HCEC 1CT (cell line): ENCODE data around the gene HS1BP3.

ENCODE experiments used
- DNase-seq: peaks from one replicate; pipeline ENCODE4 v3.0.0-alpha.2; 2017

HS1BP3 gene

DNA sequence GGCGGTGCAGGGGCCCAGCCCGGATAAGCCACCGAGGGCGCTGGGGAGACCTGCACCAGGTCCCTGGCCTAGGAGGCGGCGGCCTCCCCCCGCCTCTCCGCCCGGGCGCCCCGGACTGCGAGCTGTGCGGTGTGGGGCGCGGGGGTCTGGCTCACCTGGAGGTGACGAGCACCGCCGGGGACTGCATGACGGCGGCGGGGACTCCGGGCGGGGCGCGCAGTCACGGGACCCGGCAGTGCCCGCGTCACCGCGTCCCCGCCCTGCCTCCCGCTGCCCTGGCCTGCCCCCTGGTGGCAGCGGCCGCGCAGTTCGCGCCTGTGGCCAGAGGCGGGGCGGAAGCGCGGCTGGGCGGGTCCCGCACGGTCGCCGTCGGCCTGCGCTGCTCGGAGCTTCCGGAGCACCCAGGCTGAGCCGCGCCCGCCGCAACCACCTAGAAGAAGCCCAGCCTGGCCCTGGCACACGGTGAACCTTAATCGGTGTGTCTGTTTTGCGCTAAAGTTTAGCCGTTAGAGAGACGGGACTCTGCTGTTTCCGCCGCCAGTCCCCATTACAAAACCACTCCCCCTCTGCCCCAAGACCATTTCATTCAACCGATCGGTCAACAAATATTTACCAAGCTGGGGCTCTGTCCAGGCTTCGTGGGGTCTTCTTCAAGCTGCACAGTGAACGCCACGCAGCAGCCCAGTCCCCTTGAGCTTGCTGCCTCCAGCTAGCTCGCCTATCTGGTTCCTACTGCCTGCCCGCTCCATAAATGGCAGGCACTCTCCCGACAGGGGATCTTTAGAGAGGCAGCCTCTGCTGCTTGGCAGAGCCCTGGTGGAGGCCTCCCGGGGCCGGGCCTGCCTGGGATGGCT, at the start of gene HS1BP3:
Gene HS1BP3 (minus strand): TSS at position 222 of the 854 bp plus-strand sequence. CDS start 35 bp downstream, at position 187.
- DNase-seq, result peak; percentile 75

DNA sequence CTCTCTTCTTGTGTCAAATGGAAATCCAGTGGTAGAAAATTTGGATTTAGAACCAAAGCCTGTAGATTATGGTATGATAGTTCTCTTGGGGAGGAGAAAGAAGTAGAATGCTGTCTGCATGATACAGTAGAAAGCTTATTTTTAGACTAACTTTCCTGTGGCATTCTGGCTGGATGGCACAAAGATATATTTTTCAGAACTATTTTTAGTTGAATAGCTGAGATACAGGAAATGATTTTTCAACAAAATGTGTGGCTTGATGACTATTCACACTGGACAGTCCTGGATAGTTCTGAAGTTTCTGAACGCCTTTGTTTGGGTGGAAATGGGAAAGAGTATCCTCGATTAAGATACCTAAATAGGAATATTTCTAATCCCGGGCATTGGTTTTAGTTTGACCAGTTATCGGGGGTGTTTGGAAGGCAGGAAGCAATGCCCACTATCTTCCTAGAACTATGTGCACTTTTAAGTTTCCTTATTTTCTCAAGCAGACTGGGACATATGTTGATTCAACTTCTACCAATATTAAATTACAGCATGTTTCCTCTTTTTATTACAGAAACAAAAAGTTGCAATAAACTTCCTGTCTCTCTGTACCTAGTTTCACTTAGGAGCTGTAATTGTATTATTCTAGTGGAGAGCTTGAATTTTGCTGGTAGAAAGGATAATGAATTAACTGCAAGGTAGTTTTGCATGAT, 48.2 kb upstream of the HS1BP3 start:
- DNase-seq, result no peak

DNA sequence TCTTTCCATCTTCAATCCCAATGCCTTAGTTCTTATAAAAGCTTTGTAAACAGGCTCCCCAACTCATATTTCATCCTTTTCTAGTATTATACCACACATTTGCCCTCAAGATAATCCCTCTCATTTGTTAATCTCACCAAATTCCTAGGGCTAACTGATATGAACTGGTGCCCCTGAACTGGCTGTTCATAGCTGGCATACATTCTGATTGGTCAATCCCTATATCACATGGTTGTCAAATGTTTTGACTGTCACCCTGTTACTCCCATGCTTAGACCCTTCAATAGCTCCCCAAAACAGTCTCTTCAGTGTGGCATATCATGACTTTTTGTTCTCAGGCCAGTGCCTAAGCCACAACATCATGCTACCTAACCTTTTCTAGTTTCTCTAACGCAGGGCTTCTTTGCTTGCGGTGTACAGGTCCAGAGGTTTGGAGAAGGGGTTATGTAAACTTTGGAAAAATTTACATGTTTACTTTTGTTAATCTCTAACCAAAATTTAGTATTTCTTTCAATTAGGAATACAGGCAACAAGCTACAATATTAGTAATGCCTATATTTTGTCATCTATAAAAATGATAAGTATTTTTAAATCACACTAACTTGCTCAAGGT, 46.5 kb upstream of the HS1BP3 start:
- DNase-seq, result no peak

DNA sequence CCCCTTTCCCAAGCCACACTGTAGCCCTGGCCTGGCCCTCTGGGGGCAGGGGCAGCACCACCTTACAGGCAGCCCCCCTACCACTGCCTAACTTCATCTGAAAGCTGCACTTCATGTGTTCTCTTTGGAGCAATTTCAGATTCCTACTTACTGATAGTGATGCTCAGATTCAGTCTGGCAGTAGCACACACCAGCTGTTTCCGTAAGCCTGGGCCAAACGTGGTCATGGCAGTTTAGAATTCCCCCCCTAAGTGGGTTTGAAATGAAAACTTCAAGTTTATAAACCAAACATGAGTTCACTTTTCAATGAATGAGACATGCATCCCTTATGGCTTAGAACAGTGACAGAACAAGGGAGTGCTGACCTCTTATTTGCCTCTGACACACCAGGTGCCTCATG, 45.5 kb upstream of the HS1BP3 start:
- no peak for DNase-seq

GRCh38 chr2:20693317-20693716, 42.4 kb upstream of the HS1BP3 start:
- DNase-seq, result no peak

GRCh38 chr2:20692081-20692480, 41.2 kb upstream of the HS1BP3 start:
- DNase-seq, result no peak

- no peak for DNase-seq
Measured at GRCh38 chr2:20691076-20691734, 40.3 kb upstream of the HS1BP3 start.

DNA sequence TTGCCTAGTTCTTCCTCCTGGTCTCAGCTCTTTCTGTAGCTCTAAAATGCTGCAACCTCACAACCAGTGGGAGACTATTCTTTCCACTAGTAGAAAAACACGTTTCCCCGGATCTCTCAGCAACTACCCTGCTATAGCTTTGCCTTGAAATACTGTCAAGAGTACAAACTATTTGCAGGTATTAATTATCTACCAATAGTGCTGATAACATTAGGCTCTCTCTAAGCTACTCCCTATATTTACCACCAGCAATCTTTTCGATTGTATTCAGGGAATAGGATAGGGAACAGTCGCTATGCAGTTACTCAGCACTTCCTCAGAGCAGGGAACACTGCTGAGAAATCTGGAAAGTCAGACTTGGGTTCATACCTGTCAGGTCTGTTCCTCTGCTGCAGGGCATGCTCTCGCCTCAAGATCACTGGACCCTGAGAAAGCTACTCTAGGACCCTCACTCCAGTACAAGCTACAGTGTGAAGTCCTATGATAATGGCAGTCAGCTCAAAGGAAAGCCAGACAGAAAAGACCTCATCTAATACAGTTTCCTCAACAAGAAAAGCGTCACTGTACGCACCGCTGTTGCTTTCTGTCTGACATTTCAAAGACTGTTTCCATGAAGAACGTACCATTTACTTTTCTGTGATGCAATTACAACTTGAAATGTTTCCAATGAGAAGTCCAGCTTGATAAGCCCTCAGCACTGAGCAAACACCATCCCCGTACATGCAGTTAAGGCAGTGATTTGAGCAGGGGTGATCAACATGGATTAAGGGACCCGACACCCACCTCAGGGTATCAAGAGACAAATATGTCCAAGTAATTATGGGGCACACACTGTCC, 38.7 kb upstream of the HS1BP3 start:
- no peak for DNase-seq

- DNase-seq, result no peak
Measured at GRCh38 chr2:20687260-20687832, 36.4 kb upstream of the HS1BP3 start.

DNA sequence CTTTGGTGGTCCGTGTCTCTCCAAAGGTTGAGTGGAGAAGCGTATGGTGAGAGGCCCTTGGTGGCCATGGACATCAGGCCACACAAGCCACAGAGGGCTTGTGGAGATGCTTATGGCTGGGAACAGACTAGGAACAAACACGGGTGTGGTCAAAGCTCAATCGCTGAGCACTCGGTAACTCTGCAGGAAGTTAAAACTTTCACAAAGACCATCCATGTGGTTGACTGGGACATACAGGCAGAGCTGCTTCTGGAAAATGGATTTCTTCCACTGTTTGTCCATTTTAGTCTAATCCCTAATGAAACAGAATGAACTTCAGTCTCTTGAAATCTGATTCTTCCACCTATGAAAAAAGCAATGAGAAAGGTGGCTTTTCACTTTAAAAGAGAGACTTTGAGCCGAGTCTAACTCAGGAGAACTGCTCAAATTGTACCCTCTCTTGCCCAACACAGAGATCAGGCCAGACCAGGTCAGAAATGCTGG, 33.7 kb upstream of the HS1BP3 start:
- DNase-seq, result no peak

DNA sequence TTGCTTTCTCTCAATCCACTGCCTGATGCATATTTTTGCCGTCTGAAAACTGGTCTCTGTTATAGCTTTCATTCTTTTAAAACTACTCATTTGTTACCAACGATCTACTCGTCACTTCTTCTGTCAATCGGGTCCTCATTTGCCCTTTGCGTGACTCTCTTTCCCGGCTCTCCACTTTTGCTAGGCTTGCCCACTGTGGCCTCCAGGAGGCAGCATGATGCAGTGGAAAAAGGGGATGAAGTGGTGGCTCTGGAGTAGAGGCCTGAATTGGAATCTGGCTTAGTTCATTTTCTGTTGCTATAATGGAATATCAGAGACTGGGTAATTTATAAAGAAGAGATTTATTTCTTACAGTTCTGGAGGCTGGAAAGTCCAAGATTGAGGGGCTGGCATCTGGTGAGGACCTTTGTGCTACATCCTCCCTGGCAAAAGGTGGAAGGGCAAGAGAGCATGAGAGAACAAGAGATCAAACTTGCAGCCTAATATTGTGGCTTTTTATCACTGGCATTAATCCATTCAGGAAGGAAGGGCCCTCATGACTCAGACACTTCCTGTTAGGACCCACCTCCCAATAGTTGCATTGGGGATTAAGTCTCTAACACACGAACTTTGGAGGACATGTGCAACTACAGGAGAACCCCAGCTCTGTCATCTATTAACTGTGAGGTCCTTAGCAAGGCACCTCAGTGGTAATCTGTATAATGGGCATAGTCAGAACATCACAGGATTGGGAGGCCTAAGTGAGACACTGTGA, 31.4 kb upstream of the HS1BP3 start:
- DNase-seq, result peak; percentile 25

DNA sequence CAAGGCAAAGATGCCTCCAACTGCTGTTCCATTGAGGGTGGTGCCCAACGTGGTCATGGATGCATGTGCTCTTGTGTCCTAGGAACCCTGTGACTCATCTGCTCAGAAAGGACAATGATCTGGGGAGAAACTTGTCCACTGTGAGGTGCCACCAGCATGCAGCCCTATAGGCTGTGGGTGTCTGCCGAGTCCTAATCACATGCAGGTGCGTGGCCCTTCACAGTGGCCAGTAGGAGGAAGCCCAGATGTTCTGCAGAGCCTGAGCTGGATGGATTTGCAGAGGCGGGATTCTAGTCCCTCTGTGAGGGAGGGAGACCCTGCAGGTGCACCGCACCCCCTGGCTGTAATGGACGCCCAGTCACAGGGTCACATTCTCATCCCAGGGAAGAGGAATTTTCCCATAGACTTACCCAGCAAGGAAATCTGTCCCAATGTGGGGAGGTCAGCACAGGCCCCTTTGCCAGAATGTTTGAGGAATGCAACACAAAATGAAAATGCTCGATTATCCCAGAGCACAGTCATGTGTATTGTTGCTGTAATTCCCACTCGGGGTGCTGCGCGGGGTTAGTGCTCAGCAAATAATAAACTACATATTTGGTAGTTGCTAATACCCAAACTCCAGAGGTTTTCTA, 30.0 kb upstream of the HS1BP3 start:
- DNase-seq, result no peak

- DNase-seq, result no peak
Measured at GRCh38 chr2:20678780-20679179, 27.9 kb upstream of the HS1BP3 start.

DNA sequence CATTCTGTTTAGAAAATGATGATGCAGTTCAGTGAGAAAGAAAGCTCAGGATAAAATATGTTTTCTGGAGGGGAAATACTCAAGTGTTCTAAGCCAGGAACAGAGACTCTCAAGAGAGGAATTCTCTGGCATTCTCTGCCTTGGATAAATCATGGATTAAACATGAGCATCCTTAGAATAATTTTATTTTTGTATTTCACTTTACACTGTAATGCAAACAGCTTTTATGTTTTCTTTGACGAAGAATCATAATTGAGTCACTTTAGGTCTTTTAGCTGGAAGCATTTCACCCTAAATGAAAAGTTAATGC, 27.1 kb upstream of the HS1BP3 start:
- no peak for DNase-seq

DNA sequence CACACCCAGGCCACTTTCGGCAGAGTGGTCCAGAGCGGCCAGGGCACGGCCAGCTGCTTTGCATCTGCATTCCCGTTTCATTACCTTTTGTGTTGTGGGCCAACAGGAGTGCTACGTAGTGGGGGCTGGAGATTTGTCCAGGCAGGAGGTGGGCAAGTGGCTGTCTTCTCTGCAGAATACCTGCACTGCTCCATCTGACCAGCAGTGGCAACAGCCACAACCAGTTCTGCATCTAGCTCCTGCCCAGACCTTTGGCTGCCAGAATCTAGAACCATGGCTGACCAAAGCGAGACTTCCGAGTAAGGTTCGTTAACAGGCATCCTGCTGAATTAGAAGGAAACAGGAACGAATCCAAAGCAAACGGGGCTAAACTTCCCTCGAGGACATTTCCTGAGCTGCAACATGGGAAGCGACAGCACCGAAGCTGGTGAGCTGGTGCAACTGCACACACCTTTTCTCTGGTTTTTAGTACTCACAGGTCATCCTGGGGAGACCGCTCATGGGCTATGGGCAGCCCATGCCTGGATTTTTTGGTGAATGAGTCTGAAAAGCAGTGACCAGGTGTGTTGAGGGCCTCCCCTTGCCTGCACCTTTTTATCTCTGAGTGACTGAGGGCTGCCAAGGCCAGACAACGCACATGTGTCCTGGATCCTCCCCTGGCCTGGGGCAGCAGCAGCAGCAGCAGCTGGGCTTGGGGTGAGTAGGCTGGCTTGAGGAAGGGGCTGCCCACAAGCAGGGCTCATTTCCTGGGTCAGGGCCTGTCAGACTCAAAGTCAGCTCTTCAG, 26.6 kb upstream of the HS1BP3 start:
- DNase-seq, result no peak

- no peak for DNase-seq
Measured at GRCh38 chr2:20676353-20677215, 25.7 kb upstream of the HS1BP3 start.

DNA sequence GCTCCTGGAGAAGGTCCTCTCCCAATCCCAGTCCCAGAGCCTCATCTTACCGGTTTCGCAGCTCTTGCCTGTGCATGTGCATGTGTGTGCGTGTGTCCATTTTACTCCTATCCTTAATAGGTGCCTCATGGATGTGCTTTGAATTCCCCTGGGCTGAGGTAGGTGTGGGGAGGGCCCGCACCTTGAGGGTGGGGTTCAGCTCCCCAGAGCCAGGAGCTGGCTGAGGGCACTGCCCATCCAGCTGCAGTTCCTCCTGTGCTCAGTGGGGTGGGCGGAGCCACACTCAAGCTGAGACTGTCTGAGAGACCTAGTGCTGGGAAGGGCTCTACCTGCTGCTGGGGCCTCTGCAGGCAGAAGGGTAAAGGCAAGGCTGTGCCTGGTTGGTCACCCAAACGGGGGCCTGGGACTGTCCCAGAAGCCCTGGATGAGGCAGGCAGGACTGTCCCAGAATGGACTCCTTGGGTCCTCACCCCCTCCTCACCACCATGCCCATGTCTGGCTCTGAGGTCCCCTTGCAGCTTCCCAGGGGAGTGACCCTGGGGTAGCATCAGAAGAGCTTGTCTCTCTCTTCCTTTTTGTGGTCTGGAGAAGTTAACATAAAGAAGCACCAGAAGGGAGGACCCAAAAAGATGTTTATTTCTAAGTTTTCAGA, 24.9 kb upstream of the HS1BP3 start:
- no peak for DNase-seq

DNA sequence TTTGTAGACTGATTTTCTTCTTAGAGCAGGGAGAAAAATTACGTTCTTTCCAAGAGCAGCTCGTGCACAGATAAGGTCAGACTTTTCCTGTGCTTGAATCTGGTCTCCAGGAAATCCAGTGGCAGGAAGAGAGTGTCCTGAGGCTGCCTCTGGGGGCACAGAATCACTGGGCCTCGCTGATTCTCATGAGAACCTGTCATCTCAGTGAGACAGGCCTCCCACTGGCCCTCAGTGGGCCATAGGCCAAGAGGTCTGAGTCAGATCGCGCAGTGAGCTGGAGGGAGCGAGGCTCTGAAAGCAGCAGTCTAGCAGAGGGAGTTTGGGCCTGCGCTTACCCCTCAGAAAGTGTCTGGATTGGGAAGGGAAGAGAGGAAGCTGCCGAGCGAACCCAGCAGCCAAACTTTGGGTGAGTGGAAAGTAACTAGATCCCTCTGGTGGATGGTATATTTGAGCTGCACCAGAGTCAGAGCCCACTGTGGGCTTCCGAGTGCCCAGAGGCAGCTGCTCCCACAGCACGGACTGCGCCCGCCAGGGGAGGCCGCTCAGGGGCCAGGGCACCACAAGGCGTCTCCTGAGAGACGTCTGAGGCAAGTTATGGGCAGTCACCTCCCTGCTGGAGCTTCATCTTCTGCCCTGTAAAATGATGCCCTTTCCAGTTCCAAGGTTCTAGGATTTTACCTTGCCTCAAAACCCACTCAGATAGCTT, 24.2 kb upstream of the HS1BP3 start:
- peak; percentile 71 for DNase-seq
